Mucosa of descending colon (tissue), 3 donors: ENCODE results near the gene CYTH1. TPM values are rescaled to one million over a fixed set of nuclear protein-coding genes. Genes with fewer than 3 reads are reported as not detected.

ENCODE experiments used
- ATAC-seq: fragments of 200-7000 bp; cut with Tn5 transposase; one replicate; pipeline ENCODE4 v1.9.1; 2020; ENCODE audit warnings: mild to moderate bottlenecking, moderate library complexity
- DNase-seq, 3 donors: peaks; one replicate each; pipeline ENCODE4 v3.0.0-alpha.2; 2020
- H3K36me3 ChIP-seq: fragments of 200-600 bp; one replicate; pipeline ENCODE4 v1.8.0; 2021; ENCODE audit warnings: low read depth, mild to moderate bottlenecking
- H3K4me1 ChIP-seq: fragments of 200-600 bp; one replicate; pipeline ENCODE4 v1.8.0; 2021; ENCODE audit warnings: low read depth, mild to moderate bottlenecking
- H3K4me3 ChIP-seq: fragments of 200-600 bp; one replicate; pipeline ENCODE4 v1.8.0; 2021; ENCODE audit warnings: mild to moderate bottlenecking
- H3K9me3 ChIP-seq: fragments of 200-600 bp; one replicate; pipeline ENCODE4 v1.8.0; 2021; ENCODE audit warnings: mild to moderate bottlenecking
- CTCF ChIP-seq: fragments of 200-600 bp; IDR thresholded peaks from one replicate; pipeline ENCODE4 v1.8.0; 2022; ENCODE audit warnings: antibody characterized with exemption, mild to moderate bottlenecking
- intact Hi-C, 2 donors: fragments of 100-400 bp; cut with DNase I in 1 of 2; cut with micrococcal nuclease in 1 of 2; formaldehyde crosslinking; loops; one replicate each; pipeline versions ENCODE4 v1.11.0 to v1.11.1; 2022; cut with DNase I, micrococcal nuclease
- total RNA-seq, 3 donors: library from RNA; stranded (reverse); fragmentation: NEBNext Ultra II Directional in 2 of 3; extraction: Animal tissue kit (Norgen Biotek cat#: 25700) in 2 of 3; gene quantifications; one replicate each; pipeline versions ENCODE4 v1.2.1 to v1.2.4, GENCODE V29; 2021 to 2023
- donor health status: DM: no; HTN: no; CAD: no; lungs with moderate emphysema.
- donor health status: DM: no; HTN: no; CAD: no.
- donor health status: DM: no; HTN: yes; CAD: no.

Gene CYTH1
- total RNA-seq, 3 donors from 2014 or later, result 60.3 to 99.4 (median 91.6) TPM

GRCh38 chr17:78678222-78678557, 103.9 kb downstream of the CYTH1 start:
- peaks cover 6% of the 10 kb centered on the region for H3K36me3 ChIP-seq
- no peak for DNase-seq
- no peak for TF ChIP-seq CTCF

GRCh38 chr17:78677303-78678221, 104.5 kb downstream of the CYTH1 start:
- ATAC-seq (no peak), DNase-seq (no peak)
- Histone ChIP-seq H3K9me3 (no peaks in the 10 kb centered on the region), H3K4me3 (no peak overlapping the region), H3K36me3 (peaks cover 6% of the 10 kb centered on the region), H3K4me1 (no peaks in the 10 kb centered on the region)
- intact Hi-C loops, result no loop called here
- no peak for TF ChIP-seq CTCF

More at GRCh38 chr17:78678222-78678557, 103.9 kb downstream of the CYTH1 start:
- ATAC-seq, result no peak
- Histone ChIP-seq H3K4me1 (no peaks in the 10 kb centered on the region), H3K4me3 (no peak overlapping the region), H3K9me3 (no peaks in the 10 kb centered on the region)
- intact Hi-C loops, result no loop called here

GRCh38 chr17:78676412-78677302, 105.4 kb downstream of the CYTH1 start:
- Histone ChIP-seq H3K9me3 (no peaks in the 10 kb centered on the region), H3K4me1 (no peaks in the 10 kb centered on the region), H3K36me3 (peaks cover 6% of the 10 kb centered on the region), H3K4me3 (no peak overlapping the region)
- intact Hi-C loops, result no loop called here
- ATAC-seq (no peak), DNase-seq (no peak)
- no peak for TF ChIP-seq CTCF

- ATAC-seq (no peak), DNase-seq (no peak)
- no peaks in the 10 kb centered on the region for H3K4me1 ChIP-seq
- H3K4me3 ChIP-seq, result no peak overlapping the region
- intact Hi-C loops, result no loop called here
- no peak for TF ChIP-seq CTCF
- no peaks in the 10 kb centered on the region for H3K9me3 ChIP-seq
- H3K36me3 ChIP-seq, result peaks cover 6% of the 10 kb centered on the region
Measured at GRCh38 chr17:78675836-78676235, 106.2 kb downstream of the CYTH1 start.

- no peaks in the 10 kb centered on the region for H3K9me3 ChIP-seq
- no peak for ATAC-seq
- H3K4me3 ChIP-seq, result no peak overlapping the region
- no peaks in the 10 kb centered on the region for H3K4me1 ChIP-seq
- DNase-seq, result no peak
- TF ChIP-seq CTCF, result no peak
- H3K36me3 ChIP-seq, result peaks cover 6% of the 10 kb centered on the region
- intact Hi-C loops, result no loop called here
Measured at GRCh38 chr17:78675316-78675616, 106.8 kb downstream of the CYTH1 start.
